ENCODE data around the gene OR6A2. TPM values are rescaled to one million over a fixed set of nuclear protein-coding genes. Genes with fewer than 3 reads are reported as not detected.

The OR6A2 gene
- total RNA-seq, 1 donor from 2014 or later, result 0.09 TPM

GRCh38 chr11:6780829-6781228 lies 18.7 kb downstream of the OR6A2 start:
- H3K4me3 ChIP-seq (ENCODE audit: insufficient read depth, low read depth, low read length), result no peak overlapping the region
- Mint-ChIP-seq H3K4me3 (ENCODE audit: unreplicated experiment) (no peak overlapping the region), H3K4me1 (ENCODE audit: low read depth, unreplicated experiment) (no peaks in the 10 kb centered on the region), H3K27me3 (ENCODE audit: low read depth, unreplicated experiment) (peaks cover 2% of the 10 kb centered on the region), H3K27ac (ENCODE audit: unreplicated experiment) (no peak overlapping the region), H3K36me3 (ENCODE audit: low read depth, unreplicated experiment) (no peaks in the 10 kb centered on the region), H3K9me3 (ENCODE audit: unreplicated experiment) (no peaks in the 10 kb centered on the region)
- H3K27me3 ChIP-seq (ENCODE audit: insufficient read depth, low read length), result no peaks in the 10 kb centered on the region
- no peaks in the 10 kb centered on the region for H4K20me1 ChIP-seq (ENCODE audit: insufficient read depth, low read length)
- FAIRE-seq, result no peak
- no peak overlapping the region for H2AFZ ChIP-seq (ENCODE audit: low read depth, low read length)
- H3K4me1 ChIP-seq (ENCODE audit: insufficient read depth, low read length), result no peaks in the 10 kb centered on the region
- no peak overlapping the region for H3K4me2 ChIP-seq (ENCODE audit: low read length)
- H3K9ac ChIP-seq (ENCODE audit: low read length), result no peak overlapping the region
- no peaks in the 10 kb centered on the region for H3K79me2 ChIP-seq (ENCODE audit: insufficient read depth, low read length)
- H3K36me3 ChIP-seq (ENCODE audit: insufficient read depth, low read length), result no peaks in the 10 kb centered on the region
- no peak for DNase-seq (ENCODE audit: low read depth)
- no peaks in the 10 kb centered on the region for H3K9me3 ChIP-seq (ENCODE audit: insufficient read depth, low read depth, low read length)
- H3K27ac ChIP-seq (ENCODE audit: low read depth, low read length), result no peak overlapping the region
- TF ChIP-seq CTCF (IDR thresholded peaks at IDR 0.05; ENCODE audit: insufficient read depth, low read depth, low read length), result no peak
- no peak for TF ChIP-seq EZH2 (IDR thresholded peaks at IDR 0.05; ENCODE audit: insufficient read depth, low read length)

GRCh38 chr11:6778518-6778917 lies 21.0 kb downstream of the OR6A2 start:
- H3K9ac ChIP-seq (ENCODE audit: low read length), result no peak overlapping the region
- H3K27me3 ChIP-seq (ENCODE audit: insufficient read depth, low read length), result peaks cover under 1% of the 10 kb centered on the region
- no peak overlapping the region for H2AFZ ChIP-seq (ENCODE audit: low read depth, low read length)
- no peak overlapping the region for H3K27ac ChIP-seq (ENCODE audit: low read depth, low read length)
- Mint-ChIP-seq H3K4me3 (ENCODE audit: unreplicated experiment) (no peak overlapping the region), H3K27me3 (ENCODE audit: low read depth, unreplicated experiment) (no peaks in the 10 kb centered on the region), H3K4me1 (ENCODE audit: low read depth, unreplicated experiment) (no peaks in the 10 kb centered on the region), H3K9me3 (ENCODE audit: unreplicated experiment) (no peaks in the 10 kb centered on the region), H3K36me3 (ENCODE audit: low read depth, unreplicated experiment) (no peaks in the 10 kb centered on the region), H3K27ac (ENCODE audit: unreplicated experiment) (no peak overlapping the region)
- H3K4me3 ChIP-seq (ENCODE audit: insufficient read depth, low read depth, low read length), result no peak overlapping the region
- H3K9me3 ChIP-seq (ENCODE audit: insufficient read depth, low read depth, low read length), result no peaks in the 10 kb centered on the region
- H3K79me2 ChIP-seq (ENCODE audit: insufficient read depth, low read length), result no peaks in the 10 kb centered on the region
- DNase-seq (ENCODE audit: low read depth) (no peak), FAIRE-seq (no peak)
- no peaks in the 10 kb centered on the region for H3K4me1 ChIP-seq (ENCODE audit: insufficient read depth, low read length)
- H3K4me2 ChIP-seq (ENCODE audit: low read length), result no peak overlapping the region
- no peaks in the 10 kb centered on the region for H3K36me3 ChIP-seq (ENCODE audit: insufficient read depth, low read length)
- no peaks in the 10 kb centered on the region for H4K20me1 ChIP-seq (ENCODE audit: insufficient read depth, low read length)
- no peak for TF ChIP-seq EZH2 (IDR thresholded peaks at IDR 0.05; ENCODE audit: insufficient read depth, low read length)

GRCh38 chr11:6771926-6772893 lies 27.3 kb downstream of the OR6A2 start, which contains the start of gene OR2AG2:
Gene OR2AG2 (minus strand): TSS chr11:6771976. CDS start chr11:6768957, 3,019 bp downstream.
- no peaks in the 10 kb centered on the region for H4K20me1 ChIP-seq (ENCODE audit: insufficient read depth, low read length)
- Mint-ChIP-seq H3K4me1 (ENCODE audit: low read depth, unreplicated experiment) (no peaks in the 10 kb centered on the region), H3K4me3 (ENCODE audit: unreplicated experiment) (no peak within 1 kb of the TSS), H3K27ac (ENCODE audit: unreplicated experiment) (no peak within 1 kb of the TSS), H3K27me3 (ENCODE audit: low read depth, unreplicated experiment) (peaks cover 3% of the 10 kb centered on the region), H3K9me3 (ENCODE audit: unreplicated experiment) (no peaks in the 10 kb centered on the region), H3K36me3 (ENCODE audit: low read depth, unreplicated experiment) (no peaks in the 10 kb centered on the region)
- H3K27ac ChIP-seq (ENCODE audit: low read depth, low read length), result no peak within 1 kb of the TSS
- H2AFZ ChIP-seq (ENCODE audit: low read depth, low read length), result no peak within 1 kb of the TSS
- no peaks in the 10 kb centered on the region for H3K36me3 ChIP-seq (ENCODE audit: insufficient read depth, low read length)
- H3K9ac ChIP-seq (ENCODE audit: low read length), result no peak within 1 kb of the TSS
- H3K27me3 ChIP-seq (ENCODE audit: insufficient read depth, low read length), result peaks cover 3% of the 10 kb centered on the region
- FAIRE-seq (no peak), DNase-seq (ENCODE audit: low read depth) (no peak)
- no peaks in the 10 kb centered on the region for H3K9me3 ChIP-seq (ENCODE audit: insufficient read depth, low read depth, low read length)
- H3K4me2 ChIP-seq (ENCODE audit: low read length), result no peak within 1 kb of the TSS
- H3K4me1 ChIP-seq (ENCODE audit: insufficient read depth, low read length), result no peaks in the 10 kb centered on the region
- H3K79me2 ChIP-seq (ENCODE audit: insufficient read depth, low read length), result no peaks in the 10 kb centered on the region
- no peak within 1 kb of the TSS for H3K4me3 ChIP-seq (ENCODE audit: insufficient read depth, low read depth, low read length)
- TF ChIP-seq CTCF (IDR thresholded peaks at IDR 0.05; ENCODE audit: insufficient read depth, low read depth, low read length), result no peak
- no peak for TF ChIP-seq EZH2 (IDR thresholded peaks at IDR 0.05; ENCODE audit: insufficient read depth, low read length)

Measured in astrocyte (in vitro differentiated cells and primary cell).